Activated CD4-positive, alpha-beta memory T cell treated with anti-CD3 and anti-CD28 coated beads for 36 hours (primary cell): Measurements from ENCODE around the gene HDAC9. TPM values are rescaled to one million over a fixed set of nuclear protein-coding genes. Genes with fewer than 3 reads are reported as not detected.

Experiments used
- CTCF ChIA-PET: fragments of 350-600 bp; sonication (Branson Sonifier 250); formaldehyde crosslinking; loops from one replicate; lab custom pipeline; 2021; ENCODE audit warnings: antibody characterized with exemption, inconsistent platforms; lab: Charles Lee
- POLR2A ChIA-PET: fragments of 350-600 bp; sonication (Branson Sonifier 250); formaldehyde crosslinking; loops from one replicate; lab custom pipeline; 2021; ENCODE audit warnings: antibody characterized with exemption; lab: Charles Lee
- DNase-seq: peaks from one replicate; pipeline ENCODE4 v3.0.0-alpha.2; 2020
- H3K27ac Mint-ChIP-seq: one replicate; pipeline ENCODE4 v1.8.0; 2021; ENCODE audit warnings: mixed read lengths
- H3K27me3 Mint-ChIP-seq: one replicate; pipeline ENCODE4 v1.8.0; 2021; ENCODE audit warnings: mixed read lengths
- H3K36me3 Mint-ChIP-seq: one replicate; pipeline ENCODE4 v1.8.0; 2021; ENCODE audit warnings: mixed read lengths
- H3K4me1 Mint-ChIP-seq: one replicate; pipeline ENCODE4 v1.8.0; 2021; ENCODE audit warnings: low read depth, mixed read lengths
- H3K4me3 Mint-ChIP-seq: one replicate; pipeline ENCODE4 v1.8.0; 2021; ENCODE audit warnings: mild to moderate bottlenecking, mixed read lengths
- H3K9me3 Mint-ChIP-seq: one replicate; pipeline ENCODE4 v1.8.0; 2021; ENCODE audit warnings: mixed read lengths
- intact Hi-C: fragments of 100-400 bp; cut with micrococcal nuclease; formaldehyde crosslinking; loops from one replicate; pipeline ENCODE4 v1.15.1; 2023
- total RNA-seq, 2 experiments: library from RNA; stranded (reverse); gene quantifications; one replicate each; pipeline ENCODE4 v1.2.3, GENCODE V29; 2021

The HDAC9 gene
- total RNA-seq, 2 experiments from 2014 or later = 1.0 to 1.1 TPM

DNA sequence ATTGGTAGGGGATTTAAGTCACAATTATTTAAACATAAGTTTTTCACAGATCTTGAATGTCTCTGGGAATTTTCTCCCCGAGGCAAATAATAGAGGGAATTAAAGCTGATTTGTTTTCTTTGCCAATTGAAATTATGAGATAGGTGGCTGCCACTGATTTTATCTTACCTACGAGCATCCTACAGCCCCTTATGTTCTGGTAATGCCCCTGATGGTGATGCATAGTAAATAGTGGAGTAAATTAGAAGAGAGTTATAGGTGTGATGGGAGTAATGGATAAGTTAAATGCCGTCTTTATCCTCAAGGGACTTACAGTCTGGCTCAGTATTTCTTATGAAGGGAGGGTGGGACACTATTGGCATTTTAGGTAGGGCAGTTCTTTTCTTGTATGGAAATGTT lies 58.1 kb downstream of the HDAC9 start:
- CTCF ChIA-PET = no interaction called here
- Mint-ChIP-seq H3K4me3 (no peak overlapping the region), H3K9me3 (no peaks in the 10 kb centered on the region), H3K4me1 (no peaks in the 10 kb centered on the region), H3K27me3 (no peaks in the 10 kb centered on the region), H3K27ac (no peak overlapping the region), H3K36me3 (no peaks in the 10 kb centered on the region)
- POLR2A ChIA-PET = no interaction called here
- no peak for DNase-seq
- intact Hi-C loops = no loop called here

DNA sequence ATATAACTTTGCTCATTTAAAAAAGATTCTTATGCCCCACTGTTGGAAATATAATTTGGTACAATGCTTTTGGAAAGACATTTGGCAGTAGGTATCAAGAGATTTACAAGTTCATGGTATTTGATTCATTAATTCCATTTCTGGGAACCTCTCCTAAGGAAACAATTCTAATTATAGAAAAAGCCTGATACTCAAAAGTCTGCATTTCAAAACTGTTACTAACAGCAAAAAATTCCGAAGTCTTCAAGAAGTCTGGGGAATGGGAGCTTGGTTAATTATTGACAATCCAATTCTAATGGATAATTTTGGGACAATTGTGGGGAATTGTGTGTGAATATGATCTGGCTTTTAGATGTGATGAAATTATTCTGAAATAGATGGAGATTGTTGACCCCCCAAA lies 59.6 kb downstream of the HDAC9 start:
- DNase-seq = no peak
- Mint-ChIP-seq H3K27me3 (no peaks in the 10 kb centered on the region), H3K4me3 (no peak overlapping the region), H3K27ac (no peak overlapping the region), H3K4me1 (no peaks in the 10 kb centered on the region), H3K9me3 (no peaks in the 10 kb centered on the region), H3K36me3 (no peaks in the 10 kb centered on the region)
- ChIA-PET CTCF (no interaction called here), POLR2A (no interaction called here)
- intact Hi-C loops = no loop called here

DNA sequence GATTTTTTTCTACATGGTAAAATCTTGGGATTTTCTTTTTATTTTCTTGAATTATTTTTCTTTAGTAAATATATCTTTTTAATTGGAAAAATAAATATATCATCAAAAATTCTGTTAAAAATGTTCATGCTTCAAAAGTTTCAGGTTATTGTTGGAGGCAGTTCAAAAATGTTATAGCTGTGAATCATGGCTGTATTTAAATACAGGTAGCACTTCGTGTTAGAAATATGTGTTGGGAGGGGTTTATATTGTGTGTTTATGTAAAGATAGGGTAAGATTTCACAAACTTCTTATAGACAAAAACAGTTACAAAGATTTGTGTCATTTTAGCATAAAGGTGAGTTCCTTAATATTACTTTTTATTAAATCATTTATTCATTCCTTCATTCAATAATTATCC lies 60.4 kb downstream of the HDAC9 start:
- ChIA-PET CTCF (no interaction called here), POLR2A (no interaction called here)
- Mint-ChIP-seq H3K4me1 (no peaks in the 10 kb centered on the region), H3K4me3 (no peak overlapping the region), H3K27ac (no peak overlapping the region), H3K9me3 (no peaks in the 10 kb centered on the region), H3K36me3 (no peaks in the 10 kb centered on the region), H3K27me3 (no peaks in the 10 kb centered on the region)
- intact Hi-C loops = no loop called here
- DNase-seq = no peak

DNA sequence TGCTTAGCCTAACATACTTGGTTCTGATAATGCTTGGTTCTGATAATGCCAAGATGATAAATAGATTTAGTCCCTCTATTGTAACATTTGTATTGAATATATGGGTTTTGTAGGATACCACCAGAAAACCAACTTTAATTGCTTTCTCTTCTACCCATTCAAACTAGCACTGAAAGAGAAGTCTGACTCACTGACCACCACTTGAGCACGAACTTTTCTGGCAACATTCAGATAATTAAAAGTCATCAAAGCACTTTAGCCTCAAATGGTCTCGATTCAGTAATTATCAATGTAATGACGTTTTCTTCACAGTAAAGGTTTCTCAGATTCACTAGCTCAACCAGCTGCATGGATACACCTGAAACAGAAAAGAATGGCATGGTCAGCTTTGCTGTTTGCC lies 63.0 kb downstream of the HDAC9 start:
- Mint-ChIP-seq H3K27ac (no peak overlapping the region), H3K27me3 (no peaks in the 10 kb centered on the region), H3K9me3 (no peaks in the 10 kb centered on the region), H3K4me1 (no peaks in the 10 kb centered on the region), H3K4me3 (no peak overlapping the region), H3K36me3 (no peaks in the 10 kb centered on the region)
- POLR2A ChIA-PET = no interaction called here
- DNase-seq = no peak
- intact Hi-C loops = no loop called here
- CTCF ChIA-PET = no interaction called here

DNA sequence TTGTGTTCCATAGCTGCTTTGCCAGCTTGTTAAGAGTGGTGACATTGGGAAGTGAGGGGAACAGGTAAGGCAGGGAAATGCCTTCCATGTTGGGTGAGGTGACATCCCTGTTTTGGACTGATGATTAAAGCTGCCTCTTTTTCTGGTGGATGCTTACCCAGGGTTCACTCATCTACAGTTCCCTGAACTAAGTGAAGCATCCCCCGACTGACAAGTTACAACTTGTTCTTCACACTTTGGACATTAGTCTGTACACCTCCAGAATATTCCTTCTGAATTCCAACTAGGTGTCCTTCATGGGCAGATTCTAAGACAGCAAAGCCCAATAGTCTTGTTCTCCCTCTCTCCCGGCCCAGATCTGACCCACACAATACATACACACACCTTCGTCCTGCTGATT lies 63.4 kb downstream of the HDAC9 start:
- POLR2A ChIA-PET = no interaction called here
- CTCF ChIA-PET = no interaction called here
- Mint-ChIP-seq H3K4me3 (no peak overlapping the region), H3K27me3 (no peaks in the 10 kb centered on the region), H3K27ac (no peak overlapping the region), H3K36me3 (no peaks in the 10 kb centered on the region), H3K9me3 (no peaks in the 10 kb centered on the region), H3K4me1 (no peaks in the 10 kb centered on the region)
- intact Hi-C loops = no loop called here
- DNase-seq = no peak

DNA sequence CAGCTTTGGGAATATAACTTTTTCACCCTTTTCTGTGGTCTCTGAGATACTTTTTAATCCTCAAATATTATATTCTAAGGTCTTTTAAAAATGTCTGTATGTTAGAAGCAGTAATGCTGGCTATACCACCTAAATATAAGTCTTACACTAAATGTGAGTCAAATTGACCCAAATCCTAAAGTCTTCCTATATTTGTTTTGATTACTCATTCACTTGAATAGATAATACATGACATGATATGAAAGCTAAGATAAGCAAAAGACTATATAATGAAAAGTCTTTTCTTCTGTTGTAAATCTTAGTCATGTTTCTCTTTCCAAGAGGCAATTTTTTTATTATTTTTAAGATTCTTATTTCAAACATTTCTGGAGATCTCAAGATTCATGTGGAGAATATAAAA lies 64.2 kb downstream of the HDAC9 start:
- no peak overlapping the region for H3K4me3 Mint-ChIP-seq
- no peak overlapping the region for H3K27ac Mint-ChIP-seq
- intact Hi-C loops = no loop called here
- H3K9me3 Mint-ChIP-seq = no peaks in the 10 kb centered on the region
- DNase-seq = no peak
- POLR2A ChIA-PET = interaction anchor here (1.0 kb wide), 1 partner anchor 21 kb away, joined by 3 read pairs; no protein-coding TSS in a partner anchor
- no peaks in the 10 kb centered on the region for H3K27me3 Mint-ChIP-seq
- H3K4me1 Mint-ChIP-seq = no peaks in the 10 kb centered on the region
- H3K36me3 Mint-ChIP-seq = no peaks in the 10 kb centered on the region
- CTCF ChIA-PET = no interaction called here

DNA sequence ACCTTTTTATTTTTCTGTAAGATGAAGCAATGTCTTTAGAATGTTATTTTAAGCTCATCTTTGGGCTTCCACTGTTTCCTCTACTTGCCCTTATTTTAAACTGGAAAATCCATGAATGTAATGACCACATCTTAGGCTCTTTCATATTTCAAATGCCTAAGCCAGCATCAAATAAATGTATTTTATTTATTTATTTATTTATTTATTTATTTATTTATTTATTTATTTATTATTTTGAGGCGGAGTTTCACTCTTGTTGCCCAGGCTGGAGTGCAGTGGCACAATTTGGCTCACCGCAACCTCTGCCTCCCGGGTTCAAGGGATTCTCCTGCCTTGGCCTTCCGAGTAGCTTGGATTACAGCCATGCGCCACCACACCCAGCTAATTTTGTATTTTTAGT lies 69.2 kb downstream of the HDAC9 start:
- ChIA-PET CTCF (interaction anchor here (1.2 kb wide), 2 partner anchors 13 to 101 kb away, joined by 3 read pairs; no protein-coding TSS in a partner anchor), POLR2A (no interaction called here)
- Mint-ChIP-seq H3K4me1 (no peaks in the 10 kb centered on the region), H3K27me3 (no peaks in the 10 kb centered on the region), H3K36me3 (no peaks in the 10 kb centered on the region), H3K9me3 (no peaks in the 10 kb centered on the region), H3K27ac (no peak overlapping the region), H3K4me3 (no peak overlapping the region)
- intact Hi-C loops = no loop called here
- no peak for DNase-seq

DNA sequence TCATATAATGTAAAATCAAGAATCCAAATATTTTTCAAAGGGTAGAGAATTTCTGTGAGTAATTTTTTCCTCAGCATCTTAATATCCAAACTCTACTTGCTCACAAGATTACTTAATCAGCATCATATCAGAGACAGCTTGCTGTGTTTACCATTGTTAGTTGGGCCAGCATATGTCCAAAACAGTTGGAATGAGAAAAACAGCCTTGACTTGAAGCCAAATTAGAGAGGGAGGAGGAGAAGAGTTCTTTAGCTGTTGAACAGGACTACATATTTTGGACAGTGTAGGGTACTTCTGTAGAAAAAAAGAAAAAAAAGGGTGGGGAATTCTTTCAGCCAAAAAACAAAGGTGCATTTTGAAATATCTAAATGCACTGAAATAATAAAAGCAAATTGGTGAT lies 69.8 kb downstream of the HDAC9 start:
- Mint-ChIP-seq H3K4me1 (no peaks in the 10 kb centered on the region), H3K27me3 (no peaks in the 10 kb centered on the region), H3K36me3 (no peaks in the 10 kb centered on the region), H3K4me3 (no peak overlapping the region), H3K27ac (no peak overlapping the region), H3K9me3 (no peaks in the 10 kb centered on the region)
- ChIA-PET CTCF (no interaction called here), POLR2A (no interaction called here)
- DNase-seq = no peak
- intact Hi-C loops = no loop called here

DNA sequence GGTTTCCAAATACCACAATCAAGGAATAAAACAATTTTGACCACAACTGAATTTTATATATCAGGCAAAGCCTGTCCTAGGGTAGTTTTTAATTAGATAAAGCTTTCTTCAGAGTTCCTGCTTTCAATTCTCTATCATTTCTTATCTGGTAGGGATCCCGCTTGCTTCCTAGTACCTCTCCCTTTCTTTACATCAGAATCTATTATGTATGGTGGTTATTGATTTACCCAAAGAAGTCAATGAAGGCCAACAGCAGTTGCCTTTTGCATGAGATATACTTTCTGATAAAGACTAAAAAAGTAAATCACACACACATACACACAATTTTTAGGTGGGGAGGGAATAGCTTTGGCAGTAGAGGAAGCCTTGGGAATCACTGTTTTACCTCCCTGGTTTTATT lies 70.7 kb downstream of the HDAC9 start:
- H3K4me1 Mint-ChIP-seq = no peaks in the 10 kb centered on the region
- H3K27me3 Mint-ChIP-seq = no peaks in the 10 kb centered on the region
- ChIA-PET POLR2A (no interaction called here), CTCF (no interaction called here)
- no peak for DNase-seq
- H3K27ac Mint-ChIP-seq = no peak overlapping the region
- no peaks in the 10 kb centered on the region for H3K36me3 Mint-ChIP-seq
- no peaks in the 10 kb centered on the region for H3K9me3 Mint-ChIP-seq
- intact Hi-C loops = no loop called here
- H3K4me3 Mint-ChIP-seq = no peak overlapping the region

DNA sequence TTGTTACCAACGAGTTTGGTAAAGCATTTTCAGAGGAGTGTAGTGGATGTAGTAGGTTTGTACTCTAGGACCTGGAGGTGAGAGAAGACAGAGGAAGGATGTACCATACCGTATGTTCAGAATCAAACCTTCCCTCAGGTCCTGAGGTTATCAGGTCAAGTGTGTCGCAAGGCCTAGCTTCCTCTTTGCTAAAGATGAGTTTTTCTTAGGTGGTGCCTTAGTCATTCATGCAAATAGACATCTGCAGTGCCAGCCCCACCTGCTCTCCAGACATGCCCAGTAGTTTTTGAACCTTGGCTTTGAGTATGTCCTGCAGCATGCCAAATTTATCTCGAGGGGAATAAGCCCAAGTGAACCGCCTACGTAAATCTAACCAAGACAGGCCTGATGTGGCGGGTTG lies 71.3 kb downstream of the HDAC9 start:
- CTCF ChIA-PET = no interaction called here

DNA sequence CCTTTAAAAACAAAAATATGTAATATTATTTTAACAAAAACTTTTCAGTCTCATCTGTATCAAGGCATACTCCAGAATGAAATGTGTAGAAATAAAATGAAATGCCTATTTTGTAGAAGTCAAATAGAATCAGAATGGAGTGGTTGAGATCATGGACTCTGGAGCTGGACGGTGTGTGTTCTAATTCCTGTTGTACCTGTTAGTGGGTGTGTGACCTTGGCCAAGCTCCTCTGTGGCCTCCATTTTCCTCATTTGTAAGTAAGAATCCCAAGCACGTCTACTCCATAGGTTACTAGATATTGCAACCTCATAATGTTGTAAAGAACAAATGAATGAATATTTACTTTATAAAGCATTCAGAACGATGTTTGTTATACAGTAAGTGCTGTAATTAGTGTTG lies 74.9 kb downstream of the HDAC9 start:
- CTCF ChIA-PET = no interaction called here
- intact Hi-C loops = loop anchor here (2.0 kb wide), 1 partner anchor 218 kb away; no protein-coding TSS in a partner anchor

More for the DNA sequence above, 71.3 kb downstream of the HDAC9 start:
- Mint-ChIP-seq H3K9me3 (no peaks in the 10 kb centered on the region), H3K4me1 (no peaks in the 10 kb centered on the region), H3K4me3 (no peak overlapping the region), H3K36me3 (no peaks in the 10 kb centered on the region), H3K27me3 (no peaks in the 10 kb centered on the region), H3K27ac (no peak overlapping the region)
- POLR2A ChIA-PET = no interaction called here
- DNase-seq = no peak
- intact Hi-C loops = no loop called here

DNA sequence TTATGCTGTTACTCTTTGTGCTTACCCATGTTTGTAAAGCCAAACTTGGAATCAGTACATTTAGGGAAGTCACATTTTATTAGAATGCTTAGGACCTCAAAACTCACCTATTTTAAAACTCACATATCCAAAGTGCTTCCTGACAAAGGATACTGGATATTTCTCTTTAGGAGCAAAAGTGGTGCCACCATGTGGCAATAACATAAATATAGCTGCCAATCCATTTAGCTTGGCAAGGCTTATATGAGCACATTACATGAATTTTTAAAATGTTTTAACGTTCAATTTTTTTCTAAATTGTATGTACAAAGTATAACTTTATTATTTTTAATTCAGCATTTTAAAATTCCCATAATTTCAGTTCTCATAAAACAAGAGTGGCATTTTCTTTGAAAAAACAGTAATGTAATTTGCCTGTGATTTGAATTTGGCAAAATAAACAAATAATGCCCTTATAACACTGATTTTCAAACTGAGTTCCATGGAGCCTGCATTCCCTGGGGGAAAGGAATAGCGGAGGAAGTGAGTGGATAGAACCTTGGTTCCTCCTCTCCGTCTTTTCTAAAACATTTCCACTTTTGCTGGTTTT lies 75.4 kb downstream of the HDAC9 start:
- intact Hi-C loops = loop anchor here (2.0 kb wide), 1 partner anchor 218 kb away; no protein-coding TSS in a partner anchor
- no peaks in the 10 kb centered on the region for H3K27me3 Mint-ChIP-seq
- ChIA-PET POLR2A (no interaction called here), CTCF (interaction anchor here (0.7 kb wide), 1 partner anchor 509 kb away, joined by 5 read pairs; no protein-coding TSS in a partner anchor)
- H3K36me3 Mint-ChIP-seq = no peaks in the 10 kb centered on the region
- no peak for DNase-seq
- no peaks in the 10 kb centered on the region for H3K4me1 Mint-ChIP-seq
- no peak overlapping the region for H3K4me3 Mint-ChIP-seq
- no peak overlapping the region for H3K27ac Mint-ChIP-seq
- no peaks in the 10 kb centered on the region for H3K9me3 Mint-ChIP-seq

More for the DNA sequence above, 74.9 kb downstream of the HDAC9 start:
- H3K36me3 Mint-ChIP-seq = no peaks in the 10 kb centered on the region
- H3K4me3 Mint-ChIP-seq = no peak overlapping the region
- no peaks in the 10 kb centered on the region for H3K9me3 Mint-ChIP-seq
- POLR2A ChIA-PET = no interaction called here
- H3K27ac Mint-ChIP-seq = no peak overlapping the region
- no peaks in the 10 kb centered on the region for H3K27me3 Mint-ChIP-seq
- no peaks in the 10 kb centered on the region for H3K4me1 Mint-ChIP-seq
- DNase-seq = no peak

DNA sequence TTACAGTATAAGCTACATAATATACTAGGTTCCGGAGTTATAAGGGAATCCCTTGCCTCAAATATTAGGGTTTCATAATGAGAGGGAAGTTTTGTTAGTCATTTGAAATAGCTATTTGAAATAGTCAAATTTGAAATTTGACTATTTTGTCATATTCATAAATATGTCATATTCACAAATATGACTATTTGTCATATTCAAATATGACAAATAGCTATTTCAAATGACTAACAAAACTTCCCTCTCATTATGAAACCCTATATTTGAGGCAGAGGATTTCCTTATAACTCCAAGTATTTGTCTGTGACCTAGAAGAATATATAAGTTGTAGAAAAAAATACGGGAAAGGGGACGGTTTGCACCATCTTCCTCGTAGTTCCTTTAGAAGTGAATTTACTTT lies 76.6 kb downstream of the HDAC9 start:
- Mint-ChIP-seq H3K4me1 (no peaks in the 10 kb centered on the region), H3K27me3 (no peaks in the 10 kb centered on the region), H3K4me3 (no peak overlapping the region), H3K9me3 (no peaks in the 10 kb centered on the region), H3K36me3 (no peaks in the 10 kb centered on the region), H3K27ac (no peak overlapping the region)
- intact Hi-C loops = no loop called here
- CTCF ChIA-PET = no interaction called here
- no peak for DNase-seq
- POLR2A ChIA-PET = no interaction called here
